Erythroblast (primary cell): ENCODE results near the gene INTS1.
A peak's percentile ranks its signal among the peaks of the same experiment; 100 is the strongest.

Experiments
- DNase-seq, 2 experiments: peaks; one replicate each; lab custom pipeline; 2025; lab: John Stamatoyannopoulos, UW
- GATA1 ChIP-seq: IDR thresholded peaks from 2 replicates; pipeline ENCODE4 v1.6.1; 2011; ENCODE audit warnings: low read depth, mild to moderate bottlenecking, control low read depth, low read length, moderate library complexity
- POLR2A ChIP-seq: IDR thresholded peaks from 2 replicates; pipeline ENCODE4 v1.6.1; 2011; ENCODE audit warnings: mild to moderate bottlenecking, low read length

Gene INTS1

GRCh38 chr7:1538544-1539180 lies 34.5 kb upstream of the INTS1 start:
- no peak for DNase-seq
- TF ChIP-seq GATA1 (no peak), POLR2A (no peak)

GRCh38 chr7:1537535-1538412 lies 33.6 kb upstream of the INTS1 start:
- TF ChIP-seq POLR2A (no peak), GATA1 (no peak)
- peak; percentile 84 to 86 for DNase-seq

DNA sequence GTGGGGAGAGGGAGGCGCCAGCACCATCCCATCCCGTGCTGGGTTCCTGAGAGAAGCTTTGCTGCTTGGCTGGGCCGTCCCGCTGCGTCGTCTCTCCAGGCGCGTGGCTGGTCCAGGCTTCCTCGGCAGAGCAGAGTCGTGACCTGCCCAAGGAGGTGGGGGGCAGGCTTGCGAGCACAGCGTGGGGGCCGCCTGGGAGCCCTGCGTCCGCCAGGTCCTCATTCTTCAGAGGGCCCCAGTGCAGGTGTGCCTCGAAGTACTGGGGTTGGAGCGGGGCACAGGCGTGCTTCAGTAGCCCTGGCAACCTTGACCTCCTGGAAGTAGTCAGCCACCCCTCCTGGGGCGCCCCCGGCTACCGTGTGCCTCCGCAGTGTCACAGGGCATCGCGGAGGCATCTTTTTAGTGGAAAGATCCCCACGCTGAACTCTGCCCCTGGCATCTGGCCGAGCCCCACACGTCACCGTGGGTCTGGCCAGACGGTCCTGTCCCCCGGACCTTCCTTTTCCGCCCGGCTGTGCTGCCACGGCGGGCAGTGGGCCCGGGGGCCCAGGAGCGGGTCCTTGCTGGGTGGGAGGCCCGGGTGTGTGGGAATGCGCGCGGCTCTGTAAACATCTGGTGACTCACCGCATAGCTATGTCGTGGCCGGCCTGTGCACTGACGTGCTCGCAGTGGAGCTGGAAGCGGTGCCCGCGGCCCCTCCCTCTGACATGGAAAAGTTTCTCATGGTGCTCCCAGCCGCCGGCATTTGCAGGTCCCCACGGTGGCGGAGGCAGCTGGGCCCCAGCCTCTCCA lies 32.8 kb upstream of the INTS1 start:
- peak in 1 of 2 experiments; percentile 16 for DNase-seq
- no peak for TF ChIP-seq POLR2A
- no peak for TF ChIP-seq GATA1

DNA sequence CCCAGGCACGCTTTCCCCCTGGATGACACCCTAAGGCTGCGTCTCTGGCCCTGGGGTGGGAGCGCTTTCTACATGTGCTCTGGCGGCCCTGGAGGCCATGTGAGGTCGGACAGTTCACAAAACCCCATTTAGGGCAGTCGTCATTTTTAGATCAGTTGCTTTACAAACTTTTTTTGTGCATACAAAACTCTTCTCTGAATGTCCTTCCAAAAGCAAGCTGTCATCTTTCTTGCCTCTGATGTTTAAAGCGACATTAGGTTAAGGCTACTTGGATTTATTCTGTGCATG lies 32.2 kb upstream of the INTS1 start:
- DNase-seq = no peak
- TF ChIP-seq POLR2A (no peak), GATA1 (no peak)

DNA sequence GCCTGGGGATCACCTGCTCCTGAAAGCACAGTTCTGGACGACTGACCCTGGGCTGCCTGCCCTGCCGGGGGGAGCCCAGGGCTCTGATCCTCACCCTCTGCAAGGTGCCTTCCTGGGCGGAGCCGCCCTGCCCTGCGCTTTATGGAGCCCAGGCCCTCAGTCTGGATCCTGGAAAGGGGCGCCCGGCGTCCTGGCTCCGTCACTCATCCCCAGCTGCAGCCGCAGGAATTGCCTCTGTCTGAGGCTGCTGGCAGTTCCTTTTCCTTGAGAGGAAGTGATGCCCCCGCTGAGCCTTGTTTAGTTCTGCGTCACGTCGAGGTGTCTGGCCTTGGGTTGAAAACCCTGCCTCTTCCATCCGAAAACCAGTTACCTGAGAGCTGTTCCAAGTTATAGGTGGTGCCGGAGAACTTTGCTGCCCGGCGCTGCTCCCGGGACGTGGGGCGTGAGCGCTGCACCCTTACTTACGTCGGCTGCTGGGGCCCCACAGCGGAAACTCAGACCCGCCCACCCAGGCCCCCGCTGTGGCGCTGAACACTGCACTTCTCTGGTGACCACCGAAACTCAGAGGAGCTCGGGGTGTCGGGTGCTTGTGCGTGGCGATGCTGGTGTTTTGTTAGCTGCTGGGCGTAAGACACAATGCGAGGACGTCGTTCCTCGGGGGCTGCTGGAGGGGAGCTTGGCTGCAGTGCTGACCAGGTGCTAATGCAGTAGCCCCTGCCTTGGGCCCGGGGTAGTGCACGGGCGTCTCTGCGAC lies 31.7 kb upstream of the INTS1 start:
- no peak for DNase-seq
- TF ChIP-seq GATA1 = no peak
- no peak for TF ChIP-seq POLR2A

GRCh38 chr7:1535100-1535458 lies 30.9 kb upstream of the INTS1 start:
- TF ChIP-seq GATA1 (no peak), POLR2A (no peak)
- DNase-seq = no peak

DNA sequence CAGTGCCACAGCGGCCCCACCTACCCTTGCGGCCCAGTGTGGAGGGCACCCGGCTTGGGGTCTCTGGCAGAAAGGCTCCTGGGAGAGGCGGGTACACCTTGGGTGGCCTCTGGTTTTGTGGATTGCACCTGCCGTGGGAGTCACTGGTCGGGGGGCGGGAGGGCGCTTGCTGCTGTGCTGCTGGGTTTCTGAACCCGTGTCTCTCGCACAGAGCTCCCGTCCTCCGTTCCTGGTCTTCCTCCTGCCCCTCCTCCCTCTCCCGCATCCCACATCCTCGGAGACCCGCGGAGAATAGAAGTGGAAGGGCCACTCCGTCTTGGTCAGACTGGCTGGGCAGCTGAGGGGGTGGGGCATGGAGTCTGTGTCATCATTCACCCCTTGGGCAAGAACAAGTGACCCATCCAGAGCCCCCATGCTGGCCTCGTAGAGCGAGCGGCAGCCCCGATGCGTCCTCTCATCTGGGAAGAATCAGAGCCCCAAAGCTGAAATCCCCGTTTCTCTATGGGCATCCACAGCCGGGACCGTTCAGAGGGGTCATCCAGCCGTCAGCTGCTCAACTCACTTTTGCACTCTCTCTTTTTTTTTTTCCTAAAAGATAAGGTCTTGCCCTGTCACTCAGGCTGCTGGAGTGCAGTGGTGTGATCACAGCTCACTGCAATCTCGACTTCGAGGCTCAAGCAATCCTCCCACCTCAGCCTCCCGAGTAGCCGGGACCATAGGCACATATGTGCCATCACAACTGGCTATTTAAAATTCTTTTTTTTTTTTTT lies 30.3 kb upstream of the INTS1 start:
- TF ChIP-seq GATA1 (no peak), POLR2A (no peak)
- peak; percentile 28 to 41 for DNase-seq

DNA sequence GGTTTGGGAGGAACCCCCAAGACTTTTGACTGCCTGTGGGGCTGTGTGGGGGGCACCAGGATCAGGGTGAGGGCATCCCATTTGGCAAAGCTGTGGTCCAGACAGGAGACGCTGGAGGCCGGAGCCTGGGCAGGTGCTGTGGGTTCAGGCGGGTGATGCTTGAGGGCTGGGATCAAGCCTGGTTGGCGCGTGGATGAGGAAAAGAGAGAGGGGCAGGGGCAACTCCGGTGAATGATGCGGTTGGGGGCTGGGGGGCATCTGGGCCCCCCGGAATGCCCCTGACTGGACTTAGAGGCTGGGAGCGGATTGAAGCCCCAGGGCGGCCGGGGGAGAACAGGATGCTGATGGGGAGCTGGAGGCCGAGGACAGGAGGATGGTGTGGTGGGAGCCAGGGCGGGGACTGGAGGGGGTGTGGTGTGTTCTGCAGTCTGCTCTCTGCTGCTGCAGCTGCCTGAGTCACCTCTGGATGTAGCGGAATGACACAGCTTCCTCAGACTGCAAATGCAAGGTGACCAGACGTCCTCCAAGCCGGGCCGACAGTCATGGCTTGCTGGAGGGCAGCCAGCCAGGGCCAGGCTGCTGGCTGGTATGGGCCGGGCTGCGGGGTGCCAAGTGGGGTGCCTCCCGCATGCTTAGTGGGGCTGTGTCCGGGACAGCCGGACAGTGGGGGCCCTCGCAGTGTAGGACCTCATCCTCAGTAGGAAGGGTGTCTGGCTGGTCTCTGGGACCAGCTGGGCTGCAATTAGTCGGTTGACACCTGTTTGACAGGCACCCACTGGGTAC lies 29.5 kb upstream of the INTS1 start:
- TF ChIP-seq GATA1 (no peak), POLR2A (no peak)
- DNase-seq = peak; percentile 68 to 86

DNA sequence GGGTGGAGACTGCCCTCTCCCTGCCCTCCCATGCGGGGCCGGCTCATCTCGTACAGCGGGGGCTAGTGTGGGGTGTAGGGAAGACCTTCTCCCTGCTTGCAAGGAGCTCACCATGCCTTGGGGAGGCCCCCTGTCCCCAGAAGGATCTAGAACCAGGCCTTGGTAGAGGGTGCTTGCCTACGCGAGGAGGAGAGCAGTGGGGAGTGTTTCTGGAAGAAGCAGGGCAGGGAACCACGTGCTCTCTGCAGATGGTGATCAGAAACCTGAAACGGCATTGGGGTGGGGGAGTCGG lies 29.0 kb upstream of the INTS1 start:
- no peak for DNase-seq
- TF ChIP-seq GATA1 (no peak), POLR2A (no peak)

DNA sequence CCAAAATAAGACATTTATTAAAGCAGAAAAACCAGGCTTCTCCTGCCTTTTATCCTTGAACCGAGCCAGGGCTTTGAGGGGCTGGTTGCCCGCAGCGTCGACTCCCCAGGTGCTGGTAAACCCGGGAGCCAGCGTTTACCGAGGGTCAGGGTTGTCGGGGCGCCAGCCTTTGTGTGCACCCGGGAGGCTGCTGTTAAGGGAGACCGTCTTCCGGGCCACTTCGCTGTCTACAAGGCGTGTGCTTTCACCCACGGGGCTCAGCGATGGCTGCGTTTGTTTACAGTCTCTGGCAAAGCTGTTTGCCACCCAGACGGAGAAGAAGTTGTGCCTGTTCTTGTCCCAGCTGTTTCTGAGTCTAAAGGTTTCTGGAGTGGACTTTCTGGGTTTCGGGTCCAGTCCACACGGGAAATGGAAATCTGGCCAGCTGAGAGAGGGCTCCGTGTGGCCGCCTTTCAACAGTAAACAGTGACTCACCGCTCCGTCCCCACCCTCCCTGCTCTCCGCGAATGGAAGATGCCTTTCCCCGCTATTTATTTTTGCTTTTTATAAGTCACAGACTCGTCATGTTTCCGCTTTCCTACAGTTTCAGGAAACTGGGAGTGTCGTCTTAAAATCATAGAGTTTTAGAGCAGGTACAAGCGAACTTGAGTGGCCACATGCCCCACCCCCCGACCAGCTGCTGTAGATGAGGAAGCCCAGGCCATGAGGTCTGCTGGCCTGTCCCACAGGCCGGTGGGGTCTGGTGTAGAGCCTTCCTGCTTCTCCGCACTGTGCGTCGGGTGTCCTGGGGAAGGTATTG lies 28.5 kb upstream of the INTS1 start:
- TF ChIP-seq POLR2A (no peak), GATA1 (no peak)
- DNase-seq = peak; percentile 60 to 82

GRCh38 chr7:1531979-1532455 lies 27.8 kb upstream of the INTS1 start:
- TF ChIP-seq GATA1 = no peak
- no peak for TF ChIP-seq POLR2A
- peak in 1 of 2 experiments; percentile 46 for DNase-seq
